Myocyte (in vitro differentiated cells): ENCODE results near the gene USH2A. TPM values are rescaled to one million over a fixed set of nuclear protein-coding genes. Genes with fewer than 3 reads are reported as not detected.

Experiments used
- DNase-seq: peaks from one replicate; pipeline ENCODE4 v3.0.0-alpha.2; 2012; ENCODE audit warnings: low read depth
- total RNA-seq: library from RNA; depleted of rRNA; stranded (reverse); fragments of >200 nt; gene quantifications from 2 replicates; pipeline ENCODE4 v1.2.3, GENCODE V29; 2014

USH2A gene
- total RNA-seq, 1 donor from 2014 or later = 0.08 TPM

GRCh38 chr1:215971793-215972441 is 451.3 kb downstream of the USH2A start:
- DNase-seq = no peak

- DNase-seq = no peak
Measured at GRCh38 chr1:215970406-215970805, 452.8 kb downstream of the USH2A start.

- DNase-seq = no peak
Measured at GRCh38 chr1:215963621-215964020, 459.6 kb downstream of the USH2A start.

- no peak for DNase-seq
Measured at GRCh38 chr1:215963040-215963439, 460.2 kb downstream of the USH2A start.

- DNase-seq = no peak
Measured at GRCh38 chr1:215958841-215959240, 464.4 kb downstream of the USH2A start.

GRCh38 chr1:215957663-215958062 is 465.6 kb downstream of the USH2A start:
- DNase-seq = peak; percentile 17

- DNase-seq = no peak
Measured at GRCh38 chr1:215932558-215932957, 490.7 kb downstream of the USH2A start.

- no peak for DNase-seq
Measured at GRCh38 chr1:215926670-215927069, 496.6 kb downstream of the USH2A start.

GRCh38 chr1:215923129-215923824 is 500.0 kb downstream of the USH2A start:
- peak; percentile 24 for DNase-seq

- peak; percentile 5 for DNase-seq
Measured at GRCh38 chr1:215911406-215911968, 511.8 kb downstream of the USH2A start.

- no peak for DNase-seq
Measured at GRCh38 chr1:215905493-215906115, 517.6 kb downstream of the USH2A start.

- no peak for DNase-seq
Measured at GRCh38 chr1:215900684-215901083, 522.6 kb downstream of the USH2A start.

GRCh38 chr1:215899901-215900300 is 523.3 kb downstream of the USH2A start:
- DNase-seq = no peak

- DNase-seq = no peak
Measured at GRCh38 chr1:215895893-215896292, 527.4 kb downstream of the USH2A start.

GRCh38 chr1:215895276-215895675 is 528.0 kb downstream of the USH2A start:
- DNase-seq = no peak

- no peak for DNase-seq
Measured at GRCh38 chr1:215894617-215895016, 528.6 kb downstream of the USH2A start.

GRCh38 chr1:215891266-215892057 is 531.8 kb downstream of the USH2A start:
- peak; percentile 12 for DNase-seq

- no peak for DNase-seq
Measured at GRCh38 chr1:215890438-215890837, 532.8 kb downstream of the USH2A start.

- no peak for DNase-seq
Measured at GRCh38 chr1:215889871-215890270, 533.4 kb downstream of the USH2A start.

GRCh38 chr1:215888159-215888558 is 535.1 kb downstream of the USH2A start:
- DNase-seq = no peak

GRCh38 chr1:215887627-215888026 is 535.6 kb downstream of the USH2A start:
- no peak for DNase-seq
